GM23338 (cell line): ENCODE results near the gene DNAI2. TPM values are rescaled to one million over a fixed set of nuclear protein-coding genes. Genes with fewer than 3 reads are reported as not detected.

Experiments used
- ATAC-seq: fragments of 200-7000 bp; cut with Tn5 transposase; 3 replicates; pipeline ENCODE4 v1.9.1; 2020
- DNase-seq: peaks from one replicate; pipeline ENCODE4 v3.0.0-alpha.2; 2015; ENCODE audit warnings: low spot score
- H2AFZ ChIP-seq: fragments of 200-600 bp; sonication (generic); 2 replicates; pipeline ENCODE4 v1.8.0; 2016; ENCODE audit warnings: antibody characterized with exemption, mild to moderate bottlenecking, moderate library complexity
- H3F3A ChIP-seq: fragments of 200-600 bp; sonication (generic); replicated peaks from 2 replicates; pipeline ENCODE4 v1.8.0; 2017; ENCODE audit warnings: antibody characterized with exemption, mixed run types, low read depth
- H3K27ac ChIP-seq: fragments of 200-600 bp; sonication (generic); 2 replicates; pipeline ENCODE4 v1.6.1; 2016; ENCODE audit warnings: low read depth
- H3K27me3 ChIP-seq: fragments of 200-600 bp; sonication (generic); 2 replicates; pipeline ENCODE4 v1.8.0; 2016; ENCODE audit warnings: mild to moderate bottlenecking, mixed run types, moderate library complexity; ENCODE audit not compliant: insufficient read depth
- H3K36me3 ChIP-seq: fragments of 200-600 bp; sonication (generic); 2 replicates; pipeline ENCODE4 v1.8.0; 2016; ENCODE audit warnings: mild to moderate bottlenecking; ENCODE audit not compliant: insufficient read depth
- H3K4me1 ChIP-seq: fragments of 200-600 bp; sonication (generic); 2 replicates; pipeline ENCODE4 v1.8.0; 2016; ENCODE audit warnings: mild to moderate bottlenecking, moderate library complexity; ENCODE audit not compliant: insufficient read depth
- H3K4me2 ChIP-seq: fragments of 200-600 bp; sonication (generic); 2 replicates; pipeline ENCODE4 v1.7.1; 2017; ENCODE audit warnings: mixed run types
- H3K4me3 ChIP-seq: fragments of 200-600 bp; sonication (generic); 2 replicates; pipeline ENCODE4 v1.6.1; 2016; ENCODE audit warnings: mixed run types
- H3K79me2 ChIP-seq: fragments of 200-600 bp; sonication (generic); replicated peaks from 2 replicates; pipeline ENCODE4 v1.8.0; 2017; ENCODE audit warnings: mild to moderate bottlenecking; ENCODE audit not compliant: insufficient read depth
- H3K9me2 ChIP-seq: fragments of 200-600 bp; sonication (generic); 2 replicates; pipeline ENCODE4 v1.8.0; 2017; ENCODE audit not compliant: insufficient read depth
- H4K20me1 ChIP-seq: fragments of 200-600 bp; sonication (generic); replicated peaks from 2 replicates; pipeline ENCODE4 v1.8.0; 2017; ENCODE audit warnings: mild to moderate bottlenecking; ENCODE audit not compliant: insufficient read depth
- H3K27ac Mint-ChIP-seq: 2 replicates; pipeline ENCODE4 v1.8.0; 2020; ENCODE audit warnings: inconsistent platforms, mild to moderate bottlenecking, moderate library complexity, mixed read lengths
- H3K27me3 Mint-ChIP-seq: 3 replicates; pipeline ENCODE4 v1.8.0; 2022; ENCODE audit warnings: low read depth, mild to moderate bottlenecking, moderate library complexity, mixed read lengths, inconsistent platforms; ENCODE audit not compliant: insufficient read depth, poor library complexity
- H3K36me3 Mint-ChIP-seq: 3 replicates; pipeline ENCODE4 v1.8.0; 2021; ENCODE audit warnings: low read depth, mild to moderate bottlenecking, inconsistent platforms, moderate library complexity, mixed read lengths
- H3K4me1 Mint-ChIP-seq: 3 replicates; pipeline ENCODE4 v1.8.0; 2020; ENCODE audit warnings: mild to moderate bottlenecking, inconsistent platforms, mixed read lengths
- H3K4me3 Mint-ChIP-seq: 3 replicates; pipeline ENCODE4 v1.8.0; 2021; ENCODE audit warnings: moderate library complexity, mild to moderate bottlenecking, inconsistent platforms, mixed read lengths
- H3K9me3 Mint-ChIP-seq: 3 replicates; pipeline ENCODE4 v1.8.0; 2020; ENCODE audit warnings: moderate library complexity, mild to moderate bottlenecking, inconsistent platforms, mixed read lengths
- CREB1 ChIP-seq: fragments of 250-450 bp; sonication (Bioruptor Pico); IDR thresholded peaks from 2 replicates; pipeline ENCODE4 v1.5.0; 2020; ENCODE audit warnings: low read depth, mild to moderate bottlenecking, moderate library complexity
- EZH2 ChIP-seq: fragments of 200-600 bp; sonication (generic); IDR thresholded peaks from one replicate; pipeline ENCODE4 v1.8.0; 2017; ENCODE audit warnings: antibody characterized with exemption, mild to moderate bottlenecking, low read depth; ENCODE audit not compliant: unreplicated experiment
- EZH2phosphoT487 ChIP-seq: fragments of 200-600 bp; sonication (generic); IDR thresholded peaks from one replicate; pipeline ENCODE4 v1.8.1; 2018; ENCODE audit warnings: antibody characterized with exemption; ENCODE audit not compliant: unreplicated experiment
- JUNB ChIP-seq: IDR thresholded peaks from one replicate; pipeline ENCODE4 v1.6.1; 2016; ENCODE audit warnings: antibody characterized with exemption; ENCODE audit not compliant: unreplicated experiment
- POLR2AphosphoS5 ChIP-seq: IDR thresholded peaks from 2 replicates; pipeline ENCODE4 v1.6.1; 2016; ENCODE audit warnings: antibody characterized with exemption, low read depth
- ZNF114 ChIP-seq: fragments of 250-450 bp; sonication (Bioruptor Pico); IDR thresholded peaks from 2 replicates; pipeline ENCODE4 v1.5.0; 2020; ENCODE audit warnings: mild to moderate bottlenecking, moderate library complexity
- ZNF331 ChIP-seq: fragments of 250-450 bp; sonication (Bioruptor Pico); IDR thresholded peaks from 2 replicates; pipeline ENCODE4 v1.5.0; 2020; ENCODE audit warnings: low read depth, mild to moderate bottlenecking, moderate library complexity
- polyA plus RNA-seq: library from polyadenylated mRNA; unstranded; fragments of >200 nt; fragmentation: Nextera tagmentation; extraction: Ambion mirVana; gene quantifications from 2 replicates; pipeline ENCODE4 v1.2.1, GENCODE V29; 2016
- total RNA-seq: library from RNA; depleted of rRNA; stranded (reverse); fragments of >200 nt; shearing (Covaris generic); gene quantifications from 2 replicates; pipeline ENCODE4 v1.2.3, GENCODE V29; 2014
- TF ChIP-seq, protein P1 (sequence below), 2 experiments: fragments of 200-600 bp in 1 of 2; sonication (generic) in 1 of 2; conservative IDR thresholded peaks; 2 replicates each; pipeline versions ENCODE4 v1.5.1 to v1.6.1; 2016 to 2017; ENCODE audit warnings: antibody characterized with exemption in 2 of 2, low read depth in 2 of 2, mild to moderate bottlenecking in 2 of 2, moderate library complexity in 1 of 2
- TF ChIP-seq, protein P2 (sequence below): IDR thresholded peaks from 2 replicates; pipeline ENCODE4 v1.6.1; 2016; ENCODE audit warnings: antibody characterized with exemption
- TF ChIP-seq, protein P3 (sequence below): fragments of 250-450 bp; sonication (Bioruptor Pico); IDR thresholded peaks from 2 replicates; pipeline ENCODE4 v1.5.0; 2020; ENCODE audit warnings: mild to moderate bottlenecking, moderate library complexity

DNAI2 gene
- total and polyA plus RNA-seq, 2 experiments from 2014 or later, result 0.21 TPM; not detected in 1

DNA sequence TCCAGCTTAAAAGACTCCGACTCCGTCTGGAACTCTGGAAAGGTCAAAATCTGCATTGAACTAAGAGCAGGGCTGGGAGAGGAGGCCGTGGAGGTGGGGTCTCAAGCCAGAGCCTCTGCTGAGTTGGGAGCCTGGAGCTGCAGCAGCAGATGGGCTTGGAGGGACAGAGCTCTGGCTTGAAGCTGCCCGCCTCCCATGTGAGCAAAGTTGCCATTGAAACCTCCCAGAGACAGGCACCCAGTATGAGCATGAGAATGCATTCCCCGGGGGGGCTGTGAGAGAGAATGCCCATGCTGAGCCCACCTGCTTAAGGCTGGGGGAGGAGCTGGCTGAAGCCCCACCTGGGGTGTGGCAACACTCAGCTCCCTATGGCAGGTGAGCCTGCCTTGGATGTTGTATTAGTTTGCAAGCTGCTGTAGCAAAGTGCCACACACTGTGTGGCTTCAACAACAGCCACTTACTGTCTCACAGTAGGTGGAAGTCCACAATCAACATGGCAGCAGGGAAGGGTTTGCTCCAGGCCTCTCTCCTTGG is 61.6 kb downstream of the DNAI2 start (continued):
- TF ChIP-seq, protein P1, sequence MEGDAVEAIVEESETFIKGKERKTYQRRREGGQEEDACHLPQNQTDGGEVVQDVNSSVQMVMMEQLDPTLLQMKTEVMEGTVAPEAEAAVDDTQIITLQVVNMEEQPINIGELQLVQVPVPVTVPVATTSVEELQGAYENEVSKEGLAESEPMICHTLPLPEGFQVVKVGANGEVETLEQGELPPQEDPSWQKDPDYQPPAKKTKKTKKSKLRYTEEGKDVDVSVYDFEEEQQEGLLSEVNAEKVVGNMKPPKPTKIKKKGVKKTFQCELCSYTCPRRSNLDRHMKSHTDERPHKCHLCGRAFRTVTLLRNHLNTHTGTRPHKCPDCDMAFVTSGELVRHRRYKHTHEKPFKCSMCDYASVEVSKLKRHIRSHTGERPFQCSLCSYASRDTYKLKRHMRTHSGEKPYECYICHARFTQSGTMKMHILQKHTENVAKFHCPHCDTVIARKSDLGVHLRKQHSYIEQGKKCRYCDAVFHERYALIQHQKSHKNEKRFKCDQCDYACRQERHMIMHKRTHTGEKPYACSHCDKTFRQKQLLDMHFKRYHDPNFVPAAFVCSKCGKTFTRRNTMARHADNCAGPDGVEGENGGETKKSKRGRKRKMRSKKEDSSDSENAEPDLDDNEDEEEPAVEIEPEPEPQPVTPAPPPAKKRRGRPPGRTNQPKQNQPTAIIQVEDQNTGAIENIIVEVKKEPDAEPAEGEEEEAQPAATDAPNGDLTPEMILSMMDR (conservative IDR thresholded peaks at IDR 0.05; ENCODE audit: low read depth in 2 of 2), result no peak
- TF ChIP-seq ZNF331 (CRISPR knock-in tag) (no peak), ZNF114 (CRISPR knock-in tag) (no peak), EZH2phosphoT487 (no peak)
- TF ChIP-seq, protein P2, sequence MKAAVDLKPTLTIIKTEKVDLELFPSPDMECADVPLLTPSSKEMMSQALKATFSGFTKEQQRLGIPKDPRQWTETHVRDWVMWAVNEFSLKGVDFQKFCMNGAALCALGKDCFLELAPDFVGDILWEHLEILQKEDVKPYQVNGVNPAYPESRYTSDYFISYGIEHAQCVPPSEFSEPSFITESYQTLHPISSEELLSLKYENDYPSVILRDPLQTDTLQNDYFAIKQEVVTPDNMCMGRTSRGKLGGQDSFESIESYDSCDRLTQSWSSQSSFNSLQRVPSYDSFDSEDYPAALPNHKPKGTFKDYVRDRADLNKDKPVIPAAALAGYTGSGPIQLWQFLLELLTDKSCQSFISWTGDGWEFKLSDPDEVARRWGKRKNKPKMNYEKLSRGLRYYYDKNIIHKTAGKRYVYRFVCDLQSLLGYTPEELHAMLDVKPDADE, result no peak

DNA sequence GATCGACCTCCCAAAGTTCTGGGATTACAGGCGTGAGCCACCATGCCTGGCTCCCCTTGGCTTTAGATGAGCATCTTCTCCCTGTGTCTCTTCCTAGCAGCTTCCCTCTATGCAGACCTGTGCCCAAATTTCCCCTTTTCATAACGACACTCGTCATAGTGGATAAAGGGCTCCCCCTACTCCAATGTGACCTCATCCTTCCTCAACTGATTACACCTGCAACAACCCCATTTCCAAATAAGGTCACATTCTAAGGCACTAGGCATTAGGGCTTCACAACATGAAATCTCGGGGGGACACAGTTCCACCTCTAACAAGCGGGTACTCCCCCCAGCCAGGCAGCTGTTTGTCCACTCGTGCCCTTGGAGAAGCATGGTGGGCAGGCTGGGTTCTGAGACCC is 62.3 kb downstream of the DNAI2 start:
- H3K4me3 Mint-ChIP-seq, result no peak overlapping the region
- Histone ChIP-seq H3F3A (no peaks in the 10 kb centered on the region), H3K79me2 (no peaks in the 10 kb centered on the region), H3K36me3 (no peaks in the 10 kb centered on the region), H3K4me2 (no peak overlapping the region), H3K4me3 (no peak overlapping the region), H2AFZ (no peak overlapping the region), H3K27ac (no peak overlapping the region), H3K27me3 (no peaks in the 10 kb centered on the region), H4K20me1 (no peaks in the 10 kb centered on the region), H3K9me2 (no peaks in the 10 kb centered on the region), H3K4me1 (no peaks in the 10 kb centered on the region; the same call in 1 of the 2 replicates)
- H3K9me3 Mint-ChIP-seq, result no peaks in the 10 kb centered on the region; the same call in 2 of the 3 replicates
- H3K4me1 Mint-ChIP-seq, result peaks cover 20% of the 10 kb centered on the region
- DNase-seq (no peak), ATAC-seq (no peak)
- no peak for TF ChIP-seq CREB1 (CRISPR knock-in tag)
- no peak for TF ChIP-seq JUNB
- TF ChIP-seq, protein P3, sequence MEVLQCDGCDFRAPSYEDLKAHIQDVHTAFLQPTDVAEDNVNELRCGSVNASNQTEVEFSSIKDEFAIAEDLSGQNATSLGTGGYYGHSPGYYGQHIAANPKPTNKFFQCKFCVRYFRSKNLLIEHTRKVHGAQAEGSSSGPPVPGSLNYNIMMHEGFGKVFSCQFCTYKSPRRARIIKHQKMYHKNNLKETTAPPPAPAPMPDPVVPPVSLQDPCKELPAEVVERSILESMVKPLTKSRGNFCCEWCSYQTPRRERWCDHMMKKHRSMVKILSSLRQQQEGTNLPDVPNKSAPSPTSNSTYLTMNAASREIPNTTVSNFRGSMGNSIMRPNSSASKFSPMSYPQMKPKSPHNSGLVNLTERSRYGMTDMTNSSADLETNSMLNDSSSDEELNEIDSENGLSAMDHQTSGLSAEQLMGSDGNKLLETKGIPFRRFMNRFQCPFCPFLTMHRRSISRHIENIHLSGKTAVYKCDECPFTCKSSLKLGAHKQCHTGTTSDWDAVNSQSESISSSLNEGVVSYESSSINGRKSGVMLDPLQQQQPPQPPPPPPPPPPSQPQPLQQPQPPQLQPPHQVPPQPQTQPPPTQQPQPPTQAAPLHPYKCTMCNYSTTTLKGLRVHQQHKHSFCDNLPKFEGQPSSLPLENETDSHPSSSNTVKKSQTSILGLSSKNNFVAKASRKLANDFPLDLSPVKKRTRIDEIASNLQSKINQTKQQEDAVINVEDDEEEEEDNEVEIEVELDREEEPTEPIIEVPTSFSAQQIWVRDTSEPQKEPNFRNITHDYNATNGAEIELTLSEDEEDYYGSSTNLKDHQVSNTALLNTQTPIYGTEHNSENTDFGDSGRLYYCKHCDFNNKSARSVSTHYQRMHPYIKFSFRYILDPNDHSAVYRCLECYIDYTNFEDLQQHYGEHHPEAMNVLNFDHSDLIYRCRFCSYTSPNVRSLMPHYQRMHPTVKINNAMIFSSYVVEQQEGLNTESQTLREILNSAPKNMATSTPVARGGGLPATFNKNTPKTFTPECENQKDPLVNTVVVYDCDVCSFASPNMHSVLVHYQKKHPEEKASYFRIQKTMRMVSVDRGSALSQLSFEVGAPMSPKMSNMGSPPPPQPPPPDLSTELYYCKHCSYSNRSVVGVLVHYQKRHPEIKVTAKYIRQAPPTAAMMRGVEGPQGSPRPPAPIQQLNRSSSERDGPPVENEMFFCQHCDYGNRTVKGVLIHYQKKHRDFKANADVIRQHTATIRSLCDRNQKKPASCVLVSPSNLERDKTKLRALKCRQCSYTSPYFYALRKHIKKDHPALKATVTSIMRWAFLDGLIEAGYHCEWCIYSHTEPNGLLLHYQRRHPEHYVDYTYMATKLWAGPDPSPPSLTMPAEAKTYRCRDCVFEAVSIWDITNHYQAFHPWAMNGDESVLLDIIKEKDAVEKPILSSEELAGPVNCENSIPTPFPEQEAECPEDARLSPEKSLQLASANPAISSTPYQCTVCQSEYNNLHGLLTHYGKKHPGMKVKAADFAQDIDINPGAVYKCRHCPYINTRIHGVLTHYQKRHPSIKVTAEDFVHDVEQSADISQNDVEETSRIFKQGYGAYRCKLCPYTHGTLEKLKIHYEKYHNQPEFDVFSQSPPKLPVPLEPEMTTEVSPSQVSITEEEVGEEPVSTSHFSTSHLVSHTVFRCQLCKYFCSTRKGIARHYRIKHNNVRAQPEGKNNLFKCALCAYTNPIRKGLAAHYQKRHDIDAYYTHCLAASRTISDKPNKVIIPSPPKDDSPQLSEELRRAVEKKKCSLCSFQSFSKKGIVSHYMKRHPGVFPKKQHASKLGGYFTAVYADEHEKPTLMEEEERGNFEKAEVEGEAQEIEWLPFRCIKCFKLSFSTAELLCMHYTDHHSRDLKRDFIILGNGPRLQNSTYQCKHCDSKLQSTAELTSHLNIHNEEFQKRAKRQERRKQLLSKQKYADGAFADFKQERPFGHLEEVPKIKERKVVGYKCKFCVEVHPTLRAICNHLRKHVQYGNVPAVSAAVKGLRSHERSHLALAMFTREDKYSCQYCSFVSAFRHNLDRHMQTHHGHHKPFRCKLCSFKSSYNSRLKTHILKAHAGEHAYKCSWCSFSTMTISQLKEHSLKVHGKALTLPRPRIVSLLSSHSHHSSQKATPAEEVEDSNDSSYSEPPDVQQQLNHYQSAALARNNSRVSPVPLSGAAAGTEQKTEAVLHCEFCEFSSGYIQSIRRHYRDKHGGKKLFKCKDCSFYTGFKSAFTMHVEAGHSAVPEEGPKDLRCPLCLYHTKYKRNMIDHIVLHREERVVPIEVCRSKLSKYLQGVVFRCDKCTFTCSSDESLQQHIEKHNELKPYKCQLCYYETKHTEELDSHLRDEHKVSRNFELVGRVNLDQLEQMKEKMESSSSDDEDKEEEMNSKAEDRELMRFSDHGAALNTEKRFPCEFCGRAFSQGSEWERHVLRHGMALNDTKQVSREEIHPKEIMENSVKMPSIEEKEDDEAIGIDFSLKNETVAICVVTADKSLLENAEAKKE (CRISPR knock-in tag), result no peak
- no peak for TF ChIP-seq ZNF114 (CRISPR knock-in tag)
- no peak for TF ChIP-seq EZH2
- TF ChIP-seq, protein P2, result no peak
- no peak for TF ChIP-seq POLR2AphosphoS5
- TF ChIP-seq, protein P1 (conservative IDR thresholded peaks at IDR 0.05; ENCODE audit: low read depth in 2 of 2), result no peak
- no peaks in the 10 kb centered on the region for H3K36me3 Mint-ChIP-seq
- H3K27me3 Mint-ChIP-seq, result peaks cover 6% of the 10 kb centered on the region
- no peak overlapping the region for H3K27ac Mint-ChIP-seq
